Right lobe of liver (tissue), 6 donors: ENCODE data around the gene MAGI1. TPM values are rescaled to one million over a fixed set of nuclear protein-coding genes. Genes with fewer than 3 reads are reported as not detected.
A peak's percentile ranks its signal among the peaks of the same experiment; 100 is the strongest.

ENCODE experiments used
- ATAC-seq, 4 donors: fragments of 200-7000 bp; cut with Tn5 transposase; one replicate each; pipeline ENCODE4 v1.9.1; 2020; ENCODE audit warnings: mild to moderate bottlenecking in 4 of 4, moderate library complexity in 4 of 4
- DNase-seq, 3 donors: peaks; one replicate each; pipeline ENCODE4 v3.0.0-alpha.2; 2020
- H3K27ac ChIP-seq, 3 donors: fragments of 200-600 bp; one replicate each; pipeline ENCODE4 v1.8.0; 2022
- H3K27me3 ChIP-seq, 2 donors: fragments of 200-600 bp; one replicate each; pipeline ENCODE4 v1.8.0; 2022
- H3K36me3 ChIP-seq, 4 donors: fragments of 200-600 bp; sonication (generic) in 1 of 4; one replicate each; pipeline versions ENCODE4 v1.5.1 to v1.8.0; 2017 to 2022; ENCODE audit warnings: control low read depth in 1 of 4
- H3K4me1 ChIP-seq, 4 donors: fragments of 200-600 bp; sonication (generic) in 1 of 4; one replicate each; pipeline versions ENCODE4 v1.5.1 to v1.8.0; 2017 to 2022; ENCODE audit warnings: control low read depth in 1 of 4
- H3K4me3 ChIP-seq, 3 donors: fragments of 200-600 bp; one replicate each; pipeline ENCODE4 v1.8.0; 2022
- H3K9me3 ChIP-seq, 4 donors: fragments of 200-600 bp; sonication (generic) in 1 of 4; one replicate each; pipeline versions ENCODE4 v1.5.1 to v1.8.0; 2017 to 2022; ENCODE audit warnings: control low read depth in 1 of 4
- CTCF ChIP-seq, 4 donors: fragments of 200-600 bp in 3 of 4; fragments of 450-650 bp in 1 of 4; IDR thresholded peaks; one replicate each; pipeline versions ENCODE4 v1.5.1 to v1.8.0; 2016 to 2022; ENCODE audit warnings: antibody characterized with exemption in 4 of 4, mild to moderate bottlenecking in 2 of 4
- POLR2A ChIP-seq: fragments of 450-650 bp; IDR thresholded peaks from one replicate; pipeline ENCODE4 v1.6.1; 2017; ENCODE audit warnings: antibody characterized with exemption, mild to moderate bottlenecking
- WGBS: methylation state at CpG from one replicate; pipeline ENCODE4 v1.1.6; 2018; ENCODE audit warnings: low coverage, low lambda C conversion rate; ENCODE audit not compliant: insufficient coverage; ENCODE audit errors: missing lambda C conversion rate; 5-methylcytosine and 5-hydroxymethylcytosine counted together
- intact Hi-C, 2 donors: fragments of 100-400 bp; cut with DNase I; formaldehyde crosslinking; loops; one replicate each; pipeline versions ENCODE4 v1.11.2 to v1.14.1; 2022
- total RNA-seq, 6 experiments: library from RNA; depleted of rRNA in 2 of 6; stranded (reverse); fragments of >200 nt in 2 of 6; fragmentation: NEBNext Ultra II Directional in 3 of 6; extraction: Animal tissue kit (Norgen Biotek cat#: 25700) in 3 of 6; gene quantifications; one replicate each; pipeline versions ENCODE4 v1.1.0 to v1.2.4, GENCODE V29; 2016 to 2023
- donor health status: DM: no; HTN: yes; CAD: no.
- donor health status: DM: no; HTN: no; CAD: no.
- donor health status: DM: no; HTN: no; CAD: no.
- donor health status: DM: no; HTN: yes; CAD: no.
- donor health status: DM: no; HTN: yes; CAD: no.

The MAGI1 gene
- total RNA-seq, 6 experiments from 2014 or later: 22.6 to 37.7 (median 26.9) TPM

DNA sequence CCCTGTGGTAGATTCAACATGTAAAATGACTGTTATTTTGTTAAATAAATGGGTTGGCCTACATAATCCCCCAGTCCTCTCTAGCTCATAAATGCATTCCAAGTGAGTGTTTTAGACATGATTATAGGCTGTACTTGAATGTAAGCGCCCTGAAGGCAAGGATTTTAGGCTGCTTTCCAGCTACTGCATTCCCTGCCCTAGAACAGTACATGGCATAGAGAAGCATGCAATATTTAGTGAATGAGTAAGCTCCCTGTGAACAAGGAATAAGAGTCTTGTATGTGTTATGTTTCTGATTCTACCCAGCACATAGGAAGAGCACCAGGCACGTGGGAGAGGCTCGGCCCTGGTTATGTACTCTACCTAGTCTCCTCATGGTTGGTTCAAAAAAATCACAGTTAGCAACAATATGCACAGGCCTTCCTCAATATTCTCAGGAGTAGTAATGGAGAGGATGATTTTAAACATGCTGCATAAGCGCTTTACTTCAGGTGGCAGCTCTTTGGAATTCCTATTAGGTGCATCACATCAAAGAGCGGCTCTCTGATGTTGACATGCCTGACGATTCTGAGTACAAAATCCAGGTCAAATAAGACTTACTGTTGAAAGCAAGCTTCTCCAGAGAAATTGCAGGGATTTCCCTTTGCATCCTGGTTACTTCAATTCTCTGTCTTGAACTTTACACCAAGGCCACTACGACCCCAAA is 456.6 kb downstream of the MAGI1 start:
- peaks cover 0 to 6% (median 3%) of the 10 kb centered on the region in 4 donors for H3K4me1 ChIP-seq
- H3K9me3 ChIP-seq: no peaks in the 10 kb centered on the region
- H3K4me3 ChIP-seq: no peak overlapping the region
- H3K36me3 ChIP-seq: no peaks in the 10 kb centered on the region
- TF ChIP-seq POLR2A (no peak), CTCF (IDR thresholded peaks at IDR 0.05) (no peak)
- ATAC-seq: no peak
- DNase-seq: no peak
- no peaks in the 10 kb centered on the region for H3K27me3 ChIP-seq
- 80% methylated on average over 6 of the region's 7 CpGs for WGBS
- H3K27ac ChIP-seq: no peak overlapping the region
- intact Hi-C loops: no loop called here

- 92% methylated on average over 2 of the region's 2 CpGs for WGBS
- Histone ChIP-seq H3K27ac (no peak overlapping the region), H3K9me3 (no peaks in the 10 kb centered on the region), H3K4me3 (no peak overlapping the region), H3K27me3 (no peaks in the 10 kb centered on the region), H3K36me3 (no peaks in the 10 kb centered on the region), H3K4me1 (peaks cover 0 to 6% (median 3%) of the 10 kb centered on the region in 4 donors)
- no peak for DNase-seq
- intact Hi-C loops: no loop called here
- ATAC-seq: peak in 2 of 4 donors; percentile 18 to 48
- no peak for TF ChIP-seq POLR2A
- TF ChIP-seq CTCF (IDR thresholded peaks at IDR 0.05): no peak
Observed at GRCh38 chr3:65581313-65581712, 457.4 kb downstream of the MAGI1 start.

GRCh38 chr3:65578861-65579260 is 459.9 kb downstream of the MAGI1 start:
- TF ChIP-seq POLR2A (no peak), CTCF (IDR thresholded peaks at IDR 0.05) (no peak)
- H3K9me3 ChIP-seq: peaks cover 0 to 2% (median 0%) of the 10 kb centered on the region in 4 donors
- 100% methylated on average over 2 of the region's 5 CpGs for WGBS
- H3K27me3 ChIP-seq: no peaks in the 10 kb centered on the region
- no peaks in the 10 kb centered on the region for H3K36me3 ChIP-seq
- H3K4me3 ChIP-seq: no peak overlapping the region
- intact Hi-C loops: no loop called here
- peaks cover 0 to 4% (median 1%) of the 10 kb centered on the region in 4 donors for H3K4me1 ChIP-seq
- ATAC-seq (no peak), DNase-seq (no peak)
- no peak overlapping the region for H3K27ac ChIP-seq

- no peak overlapping the region for H3K27ac ChIP-seq
- 82% methylated on average over 8 of the region's 8 CpGs for WGBS
- TF ChIP-seq CTCF (IDR thresholded peaks at IDR 0.05): no peak
- TF ChIP-seq POLR2A: no peak
- no peak for DNase-seq
- H3K27me3 ChIP-seq: no peaks in the 10 kb centered on the region
- peaks cover 0 to 6% (median 0%) of the 10 kb centered on the region in 4 donors for H3K9me3 ChIP-seq
- peaks cover 0 to under 1% (median 0%) of the 10 kb centered on the region in 4 donors for H3K4me1 ChIP-seq
- no peaks in the 10 kb centered on the region for H3K36me3 ChIP-seq
- no peak for ATAC-seq
- intact Hi-C loops: no loop called here
- no peak overlapping the region for H3K4me3 ChIP-seq
Observed at GRCh38 chr3:65577843-65578430, 460.8 kb downstream of the MAGI1 start.
